GM12873 (cell line): ENCODE measurements around the gene TUT4.

ENCODE experiments used
- TF ChIP-seq, protein P1 (sequence below): IDR thresholded peaks from 2 replicates; pipeline ENCODE4 v1.5.1; 2012; ENCODE audit warnings: low read depth, mild to moderate bottlenecking, moderate library complexity, low read length, control low read depth; ENCODE audit not compliant: insufficient read depth; ENCODE audit errors: missing control alignments

TUT4 gene

DNA sequence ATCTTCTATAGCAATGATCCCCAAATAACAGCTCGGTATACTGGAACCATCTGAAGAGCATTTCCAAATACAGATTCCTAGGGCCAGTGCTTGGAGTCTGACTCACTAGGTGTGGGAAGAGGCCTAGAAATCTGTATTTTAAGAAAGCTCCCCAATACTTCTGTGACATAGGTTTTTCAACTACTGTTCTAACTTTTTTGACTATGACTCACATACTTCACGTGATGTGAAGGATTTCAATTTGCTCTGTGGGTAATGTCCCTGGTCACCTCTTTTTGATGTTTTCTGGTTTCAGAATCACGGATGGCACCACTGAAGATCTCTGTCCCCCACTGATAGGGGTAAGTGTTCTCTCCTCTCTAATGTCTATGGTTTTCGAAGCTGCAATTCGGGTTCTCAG lies 159.7 kb downstream of the TUT4 start:
- TF ChIP-seq, protein P1, sequence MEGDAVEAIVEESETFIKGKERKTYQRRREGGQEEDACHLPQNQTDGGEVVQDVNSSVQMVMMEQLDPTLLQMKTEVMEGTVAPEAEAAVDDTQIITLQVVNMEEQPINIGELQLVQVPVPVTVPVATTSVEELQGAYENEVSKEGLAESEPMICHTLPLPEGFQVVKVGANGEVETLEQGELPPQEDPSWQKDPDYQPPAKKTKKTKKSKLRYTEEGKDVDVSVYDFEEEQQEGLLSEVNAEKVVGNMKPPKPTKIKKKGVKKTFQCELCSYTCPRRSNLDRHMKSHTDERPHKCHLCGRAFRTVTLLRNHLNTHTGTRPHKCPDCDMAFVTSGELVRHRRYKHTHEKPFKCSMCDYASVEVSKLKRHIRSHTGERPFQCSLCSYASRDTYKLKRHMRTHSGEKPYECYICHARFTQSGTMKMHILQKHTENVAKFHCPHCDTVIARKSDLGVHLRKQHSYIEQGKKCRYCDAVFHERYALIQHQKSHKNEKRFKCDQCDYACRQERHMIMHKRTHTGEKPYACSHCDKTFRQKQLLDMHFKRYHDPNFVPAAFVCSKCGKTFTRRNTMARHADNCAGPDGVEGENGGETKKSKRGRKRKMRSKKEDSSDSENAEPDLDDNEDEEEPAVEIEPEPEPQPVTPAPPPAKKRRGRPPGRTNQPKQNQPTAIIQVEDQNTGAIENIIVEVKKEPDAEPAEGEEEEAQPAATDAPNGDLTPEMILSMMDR: no peak

DNA sequence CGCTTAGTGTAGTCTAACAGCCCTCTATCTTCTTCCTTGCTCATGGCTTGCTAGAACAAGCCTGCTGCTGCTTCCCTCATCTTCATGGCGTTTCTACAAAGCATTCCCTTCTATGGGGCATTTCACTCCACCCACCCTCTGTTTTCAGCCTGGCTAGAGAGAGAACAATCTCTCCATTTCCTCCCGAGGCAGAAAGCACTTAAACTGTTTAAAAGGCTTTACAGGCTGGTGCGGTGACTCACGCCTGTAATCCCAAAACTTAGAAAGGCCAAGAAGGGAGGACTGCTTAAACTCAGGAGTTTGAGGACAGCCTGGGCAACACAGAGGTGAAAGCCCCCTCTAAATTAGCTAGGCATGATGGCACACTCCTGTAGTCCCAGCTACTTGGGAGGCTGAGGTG lies 166.4 kb downstream of the TUT4 start:
- TF ChIP-seq, protein P1: no peak

DNA sequence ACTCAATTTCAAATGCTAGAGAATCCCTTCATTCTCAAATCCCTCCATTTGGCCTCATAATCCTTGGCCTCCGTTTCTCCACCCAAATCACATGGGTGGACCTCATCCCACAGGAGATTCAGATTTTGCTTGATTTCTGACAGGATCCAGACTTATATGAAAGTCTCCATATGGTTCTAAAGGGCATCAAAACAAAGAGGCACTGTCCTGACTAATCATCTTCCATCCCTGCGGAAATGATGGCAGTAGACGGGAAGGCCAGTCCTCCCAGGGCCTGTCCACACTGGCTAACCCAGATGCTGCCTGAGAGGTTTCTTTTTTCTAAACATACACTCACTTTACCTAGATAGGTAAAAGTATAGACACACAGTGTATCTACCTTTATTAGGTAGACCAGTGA lies 167.5 kb downstream of the TUT4 start:
- TF ChIP-seq, protein P1: no peak
